CD4-positive, alpha-beta T cell treated with Interleukin-6 at 100 ng/mL for 8 hours (primary cell): Measurements from ENCODE around the gene C2orf42.
"Not testable (repeated sequence)": the region's sequence is repeated elsewhere in the genome, so short reads cannot be mapped to it uniquely, and the experiment has no call there.

Experiments used
- DNase-seq: peaks from one replicate; pipeline ENCODE4 v3.0.0-alpha.2; 2020; ENCODE audit warnings: mixed read lengths, low spot score

Gene C2orf42

GRCh38 chr2:70102323-70102905 lies 88.4 kb downstream of the C2orf42 start:
- DNase-seq = not testable (repeated sequence)

GRCh38 chr2:70101686-70102085 lies 89.1 kb downstream of the C2orf42 start:
- not testable (repeated sequence) for DNase-seq

- DNase-seq = no peak
These were observed 89.6 kb downstream of the C2orf42 start for GRCh38 chr2:70101174-70101573.
